PFSK-1 (cell line): Measurements from ENCODE around the gene CLCF1.

Source experiments
- FOXP2 ChIP-seq: optimal IDR thresholded peaks from 2 replicates; pipeline ENCODE3; 2011; ENCODE audit warnings: borderline replicate concordance, control low read depth, inconsistent platforms; ENCODE audit not compliant: insufficient read depth; ENCODE audit errors: extremely low read length, extremely low read depth
- POLR2AphosphoS5 ChIP-seq: IDR thresholded peaks from 2 replicates; pipeline ENCODE4 v1.6.1; 2012; ENCODE audit warnings: low read depth, mild to moderate bottlenecking, control low read depth, low read length, moderate library complexity
- REST ChIP-seq, 2 experiments: IDR thresholded peaks; 2 replicates each; pipeline versions ENCODE4 v1.6.1 to v1.8.0; 2011 to 2012; ENCODE audit warnings: low read depth in 2 of 2, low read length in 2 of 2, control low read depth in 1 of 2, inconsistent platforms in 1 of 2, mild to moderate bottlenecking in 1 of 2, moderate library complexity in 1 of 2; ENCODE audit not compliant: insufficient read depth in 1 of 2
- SIN3A ChIP-seq: IDR thresholded peaks from 2 replicates; pipeline ENCODE4 v1.6.1; 2012; ENCODE audit warnings: mild to moderate bottlenecking, low read length, moderate library complexity, borderline replicate concordance; ENCODE audit not compliant: insufficient read depth
- TAF1 ChIP-seq: IDR thresholded peaks from 2 replicates; pipeline ENCODE4 v1.6.1; 2012; ENCODE audit warnings: low read length, control low read depth, borderline replicate concordance; ENCODE audit not compliant: insufficient read depth

DNA sequence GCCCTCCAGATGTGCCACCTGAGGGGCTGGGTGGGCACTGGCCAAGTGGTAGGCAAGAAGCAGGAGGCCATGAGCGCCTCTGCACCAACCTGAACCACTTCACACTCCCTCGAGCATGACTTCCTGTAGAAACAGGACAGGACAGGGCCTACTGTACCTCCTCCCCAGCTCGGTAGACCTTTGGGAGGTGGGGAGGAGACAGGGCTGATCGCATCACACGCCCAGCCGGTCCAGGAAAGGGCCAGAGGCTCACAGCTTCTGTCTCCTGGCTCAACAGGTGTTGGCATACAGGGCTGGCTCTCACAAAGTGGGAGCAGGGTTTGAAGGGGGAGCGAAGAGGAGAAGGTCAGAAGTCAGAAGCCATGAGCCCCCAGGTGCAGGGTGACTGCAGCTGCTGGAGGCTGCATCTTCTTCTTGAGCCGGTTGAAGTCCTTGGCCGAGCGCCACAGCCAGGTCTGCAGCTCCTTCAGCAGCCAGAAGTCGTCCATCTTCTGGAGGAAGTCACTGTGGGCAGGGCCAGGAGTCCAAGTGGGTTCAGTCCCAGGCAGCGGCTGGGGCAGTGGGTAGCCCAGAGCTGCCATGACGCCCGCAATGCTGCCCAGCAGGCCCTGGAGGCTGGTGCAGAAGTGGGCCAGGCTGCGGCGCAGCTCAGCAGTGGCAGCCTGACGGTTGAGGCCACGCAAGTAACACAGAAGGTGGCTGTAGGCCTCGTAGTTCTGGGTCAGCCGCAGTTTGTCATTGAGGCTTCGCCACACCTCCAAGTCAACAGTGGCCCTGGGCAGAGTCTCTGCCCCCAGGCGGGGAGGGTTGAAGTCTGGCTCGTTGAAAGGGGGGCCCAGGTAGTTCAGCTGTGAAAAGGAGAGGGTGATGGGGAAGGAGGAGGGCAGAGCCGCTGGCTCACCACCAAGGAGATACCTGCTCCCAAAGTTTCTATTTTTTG lies 8.3 kb downstream of the CLCF1 start:
- TF ChIP-seq POLR2AphosphoS5 (no peak), TAF1 (no peak), SIN3A (no peak), FOXP2 (no peak), REST (IDR thresholded peaks at IDR 0.05; ENCODE audit: insufficient read depth in 1 of 2, low read depth in 2 of 2, low read length in 2 of 2) (no peak)
